Measurements from ENCODE around the gene KIF26A. TPM values are rescaled to one million over a fixed set of nuclear protein-coding genes. Genes with fewer than 3 reads are reported as not detected.

KIF26A gene
- total and polyA plus RNA-seq, 2 of the 13 experiments (the other 11 are each of a cell fraction or from before 2014, with no cell fraction given): not detected

GRCh38 chr14:104116288-104116755 is 22.1 kb upstream of the KIF26A start:
- POLR2A ChIA-PET: no interaction called here

More at GRCh38 chr14:104116288-104116755, 22.1 kb upstream of the KIF26A start:
- H3K4me3 ChIP-seq (replicated peaks in 1 of 3; ENCODE audit: insufficient read depth in 1 of 3, low read depth in 2 of 3, low read length in 3 of 3): no peak overlapping the region; a peak in 1 of 6 replicates
- WGBS (ENCODE audit: low lambda C conversion rate): 56% methylated on average over 7 of the region's 19 CpGs
- no peaks in the 10 kb centered on the region for H3K9me3 ChIP-seq (ENCODE audit: low read length)
- in situ Hi-C loops (cut with HindIII; ENCODE audit: extremely low pct_ligation_motif_present, low pct_unique_long_range_greater_than_20kb) (no loop called here), intact Hi-C loops (cut with micrococcal nuclease; ENCODE audit: unreplicated experiment) (no loop called here)
- DNase-seq (ENCODE audit: low spot score): no peak
- no peaks in the 10 kb centered on the region for H3K4me1 ChIP-seq (ENCODE audit: insufficient read depth, low read length)
- CTCF ChIA-PET (ENCODE audit: low intra/inter-chr PET ratio, low total read pairs): no interaction called here
- no peaks in the 10 kb centered on the region for H3K36me3 ChIP-seq (replicated peaks in 1 of 2; ENCODE audit: control insufficient read depth in 1 of 2, insufficient read depth in 2 of 2, low read length in 2 of 2)
- H3K27me3 ChIP-seq (ENCODE audit: control insufficient read depth in 1 of 2, insufficient read depth in 2 of 2, low read length in 2 of 2): peaks cover 5 to 29% of the 10 kb centered on the region in 2 experiments
- H2AFZ ChIP-seq (ENCODE audit: low read length): no peak overlapping the region
- no peaks in the 10 kb centered on the region for H4K20me1 ChIP-seq (ENCODE audit: insufficient read depth, low read length)
- no peak overlapping the region for H3K27ac ChIP-seq (ENCODE audit: extremely low read length, insufficient read depth, low read length)
- no peak overlapping the region for H3K9ac ChIP-seq (ENCODE audit: insufficient read depth, low read depth, low read length)
- no TSS peak for BruUV-seq (replicated peaks)
- no peak for FAIRE-seq
- H3K79me2 ChIP-seq (ENCODE audit: insufficient read depth, low read length): no peaks in the 10 kb centered on the region
- no peak overlapping the region for H3K4me2 ChIP-seq (ENCODE audit: low read depth, low read length)
- no peak for ATAC-seq
- no peak for TF ChIP-seq ZNF180 (CRISPR knock-in tag; IDR thresholded peaks at IDR 0.05; ENCODE audit: borderline replicate concordance, low read depth)
- TF ChIP-seq ZNF678 (CRISPR knock-in tag; IDR thresholded peaks at IDR 0.05): no peak
- no peak for TF ChIP-seq ATF2 (CRISPR knock-in tag; IDR thresholded peaks at IDR 0.05)
- no peak for TF ChIP-seq SAP130 (CRISPR knock-in tag; IDR thresholded peaks at IDR 0.05; ENCODE audit: low read depth)
- TF ChIP-seq, protein P1, sequence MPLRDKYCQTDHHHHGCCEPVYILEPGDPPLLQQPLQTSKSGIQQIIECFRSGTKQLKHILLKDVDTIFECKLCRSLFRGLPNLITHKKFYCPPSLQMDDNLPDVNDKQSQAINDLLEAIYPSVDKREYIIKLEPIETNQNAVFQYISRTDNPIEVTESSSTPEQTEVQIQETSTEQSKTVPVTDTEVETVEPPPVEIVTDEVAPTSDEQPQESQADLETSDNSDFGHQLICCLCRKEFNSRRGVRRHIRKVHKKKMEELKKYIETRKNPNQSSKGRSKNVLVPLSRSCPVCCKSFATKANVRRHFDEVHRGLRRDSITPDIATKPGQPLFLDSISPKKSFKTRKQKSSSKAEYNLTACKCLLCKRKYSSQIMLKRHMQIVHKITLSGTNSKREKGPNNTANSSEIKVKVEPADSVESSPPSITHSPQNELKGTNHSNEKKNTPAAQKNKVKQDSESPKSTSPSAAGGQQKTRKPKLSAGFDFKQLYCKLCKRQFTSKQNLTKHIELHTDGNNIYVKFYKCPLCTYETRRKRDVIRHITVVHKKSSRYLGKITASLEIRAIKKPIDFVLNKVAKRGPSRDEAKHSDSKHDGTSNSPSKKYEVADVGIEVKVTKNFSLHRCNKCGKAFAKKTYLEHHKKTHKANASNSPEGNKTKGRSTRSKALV (CRISPR knock-in tag; IDR thresholded peaks at IDR 0.05): no peak
- no peak for TF ChIP-seq ZNF224 (CRISPR knock-in tag; IDR thresholded peaks at IDR 0.05)

Data from HepG2 (cell line).